IgD-negative memory B cell (primary cell): ENCODE results near the gene TRIM24. TPM values are rescaled to one million over a fixed set of nuclear protein-coding genes. Genes with fewer than 3 reads are reported as not detected.

ENCODE experiments used
- H3K27ac Mint-ChIP-seq, 3 donors: one replicate each; pipeline ENCODE4 v1.8.0; 2020 to 2022; ENCODE audit warnings: mild to moderate bottlenecking in 3 of 3, mixed read lengths in 3 of 3, moderate library complexity in 1 of 3
- H3K27me3 Mint-ChIP-seq: one replicate; pipeline ENCODE4 v1.8.0; 2021; ENCODE audit warnings: mixed read lengths
- H3K36me3 Mint-ChIP-seq: one replicate; pipeline ENCODE4 v1.8.0; 2020; ENCODE audit warnings: mild to moderate bottlenecking, mixed read lengths
- H3K4me1 Mint-ChIP-seq, 3 donors: one replicate each; pipeline ENCODE4 v1.8.0; 2020 to 2022; ENCODE audit warnings: mixed read lengths in 3 of 3, mild to moderate bottlenecking in 1 of 3
- H3K4me3 Mint-ChIP-seq, 4 donors: one replicate each; pipeline ENCODE4 v1.8.0; 2020 to 2022; ENCODE audit warnings: mild to moderate bottlenecking in 4 of 4, mixed read lengths in 4 of 4, moderate library complexity in 3 of 4
- H3K9me3 Mint-ChIP-seq, 3 donors: one replicate each; pipeline ENCODE4 v1.8.0; 2020 to 2021; ENCODE audit warnings: mixed read lengths in 3 of 3, mild to moderate bottlenecking in 1 of 3
- polyA plus RNA-seq: library from polyadenylated mRNA; unstranded; fragments of 300-500 nt; fragmentation: Illumina TruSeq; gene quantifications from one replicate; pipeline ENCODE4 v1.2.3, GENCODE V29; 2021

The TRIM24 gene
- polyA plus RNA-seq, 1 donor from 2014 or later, result 8.7 TPM

DNA sequence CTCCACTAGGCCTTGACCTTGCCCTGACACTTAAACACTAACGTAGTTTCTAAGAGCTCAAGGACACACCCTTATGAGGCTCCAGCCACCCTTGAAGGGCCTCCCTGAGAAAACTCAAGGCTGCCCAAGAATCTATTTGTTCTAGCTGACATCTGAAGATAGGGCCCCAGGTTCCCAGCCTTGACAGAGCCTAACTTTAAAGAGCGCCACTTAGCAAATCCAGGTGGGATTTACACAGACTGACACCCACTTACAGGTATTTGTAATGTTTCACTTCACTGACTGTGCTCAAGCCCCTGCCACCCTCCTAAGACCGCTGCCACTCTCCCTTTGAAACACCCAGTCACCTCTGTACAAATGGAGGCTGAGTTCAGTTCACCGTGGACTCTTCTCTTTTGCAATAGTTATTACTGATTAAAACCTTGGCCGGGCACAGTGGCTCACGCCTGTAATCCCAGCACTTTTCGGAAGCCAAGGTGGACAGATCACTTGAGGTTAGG, 150.7 kb downstream of the TRIM24 start:
- peaks cover 0 to 2% (median 0%) of the 10 kb centered on the region in 3 donors for H3K9me3 Mint-ChIP-seq
- peak overlapping the region in 1 of 3 donors; percentile 39 for H3K27ac Mint-ChIP-seq
- H3K4me1 Mint-ChIP-seq, result peaks cover 0 to 13% (median 9%) of the 10 kb centered on the region in 3 donors
- peaks cover 5% of the 10 kb centered on the region for H3K27me3 Mint-ChIP-seq
- H3K4me3 Mint-ChIP-seq, result peak overlapping the region in 1 of 4 donors; percentile 3
- H3K36me3 Mint-ChIP-seq, result peaks cover 1% of the 10 kb centered on the region

DNA sequence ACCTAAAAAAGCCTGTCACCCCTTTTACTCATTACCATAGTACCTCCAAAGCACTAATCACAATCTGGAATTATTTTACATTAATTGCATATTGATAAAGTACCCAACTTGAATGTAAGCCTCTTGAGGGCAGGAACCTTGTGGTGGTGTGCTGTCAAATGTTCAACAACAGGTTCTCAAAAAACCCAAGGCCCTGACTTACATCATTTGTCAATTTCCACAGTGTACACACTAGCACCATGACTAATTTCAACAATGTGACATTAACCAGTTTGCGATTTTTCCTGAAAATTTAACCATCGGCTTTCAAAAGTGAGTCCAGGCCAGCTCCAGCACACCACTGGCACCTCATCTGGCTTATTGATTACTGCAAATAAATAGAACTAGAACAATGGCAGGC, 153.6 kb downstream of the TRIM24 start:
- Mint-ChIP-seq H3K27me3 (no peaks in the 10 kb centered on the region), H3K4me1 (peaks cover 2 to 5% (median 2%) of the 10 kb centered on the region in 3 donors), H3K36me3 (peaks cover 1% of the 10 kb centered on the region), H3K27ac (no peak overlapping the region), H3K4me3 (no peak overlapping the region), H3K9me3 (peaks cover 0 to 2% (median 0%) of the 10 kb centered on the region in 3 donors)

DNA sequence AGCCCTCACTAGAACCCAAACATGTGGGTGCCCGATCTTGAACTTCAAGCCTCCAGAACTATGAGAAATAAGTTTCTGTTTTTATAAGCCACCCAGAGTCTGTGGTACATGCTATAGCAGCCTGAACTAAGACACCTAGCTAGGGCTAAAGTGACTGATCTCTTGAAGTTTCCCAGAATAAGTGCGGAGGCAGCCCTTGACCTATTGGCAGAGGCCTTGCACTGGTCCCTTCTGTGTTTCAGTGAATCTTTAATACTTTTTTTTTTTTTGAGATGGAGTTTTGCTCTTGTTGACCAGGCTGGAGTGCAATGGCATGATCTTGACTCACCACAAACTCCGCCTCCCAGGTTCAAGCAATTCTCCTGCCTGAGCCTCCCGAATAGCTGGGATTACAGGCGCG, 156.0 kb downstream of the TRIM24 start:
- Mint-ChIP-seq H3K27ac (no peak overlapping the region), H3K4me3 (no peak overlapping the region), H3K36me3 (peaks cover 1% of the 10 kb centered on the region), H3K4me1 (peaks cover 0 to 2% (median 0%) of the 10 kb centered on the region in 3 donors), H3K9me3 (peaks cover 0 to 2% (median 0%) of the 10 kb centered on the region in 3 donors), H3K27me3 (no peaks in the 10 kb centered on the region)

DNA sequence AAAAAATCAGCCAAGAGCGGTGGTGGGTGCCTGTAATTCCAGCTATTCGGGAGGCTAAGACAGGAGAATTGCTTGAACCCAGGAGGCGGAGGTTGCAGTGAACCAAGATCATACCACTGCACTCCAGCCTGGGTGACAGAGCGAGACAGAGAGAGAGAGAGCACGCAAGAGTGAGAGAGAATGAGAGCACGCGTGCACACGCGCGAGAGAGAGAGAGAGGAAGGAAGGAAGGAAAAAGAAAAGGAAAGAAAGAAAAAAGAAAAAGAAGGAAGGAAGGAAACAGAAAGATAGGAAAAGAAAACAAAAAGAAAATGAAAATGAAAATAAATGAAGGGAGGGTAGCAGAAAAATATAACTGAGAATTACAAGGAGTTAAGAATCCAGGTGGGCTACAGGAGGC, 158.4 kb downstream of the TRIM24 start:
- H3K27me3 Mint-ChIP-seq, result no peaks in the 10 kb centered on the region

DNA sequence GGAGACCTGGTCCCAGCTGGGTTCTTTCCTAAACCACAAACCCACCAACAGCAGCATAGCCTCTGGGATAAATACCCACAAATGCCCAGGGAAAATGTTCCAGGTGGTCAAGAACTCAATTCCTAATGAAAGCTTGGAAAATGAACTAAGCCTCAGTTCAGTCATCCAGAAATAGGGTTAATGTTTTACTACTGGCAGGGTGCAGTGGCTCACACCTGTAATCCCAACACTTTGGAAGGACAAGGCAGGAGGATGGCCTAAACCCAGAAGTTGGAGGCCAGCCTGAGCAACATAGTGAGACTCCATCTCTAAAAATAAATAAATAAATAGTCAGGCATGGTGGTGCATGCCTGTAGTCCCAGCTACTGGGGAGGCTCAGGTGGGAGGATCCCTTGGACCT, 158.9 kb downstream of the TRIM24 start:
- H3K4me1 Mint-ChIP-seq, result peaks cover 0 to 2% (median 0%) of the 10 kb centered on the region in 3 donors
- H3K4me3 Mint-ChIP-seq, result no peak overlapping the region
- H3K27me3 Mint-ChIP-seq, result no peaks in the 10 kb centered on the region
- no peaks in the 10 kb centered on the region for H3K36me3 Mint-ChIP-seq
- H3K27ac Mint-ChIP-seq, result peak overlapping the region in 1 of 3 donors; percentile 47
- no peaks in the 10 kb centered on the region for H3K9me3 Mint-ChIP-seq

More for the DNA sequence above, 158.4 kb downstream of the TRIM24 start:
- Mint-ChIP-seq H3K36me3 (no peaks in the 10 kb centered on the region), H3K9me3 (no peaks in the 10 kb centered on the region), H3K27ac (peak overlapping the region in 2 of 3 donors; percentile 47 to 84), H3K4me1 (peaks cover 0 to 2% (median 0%) of the 10 kb centered on the region in 3 donors), H3K4me3 (no peak overlapping the region)

DNA sequence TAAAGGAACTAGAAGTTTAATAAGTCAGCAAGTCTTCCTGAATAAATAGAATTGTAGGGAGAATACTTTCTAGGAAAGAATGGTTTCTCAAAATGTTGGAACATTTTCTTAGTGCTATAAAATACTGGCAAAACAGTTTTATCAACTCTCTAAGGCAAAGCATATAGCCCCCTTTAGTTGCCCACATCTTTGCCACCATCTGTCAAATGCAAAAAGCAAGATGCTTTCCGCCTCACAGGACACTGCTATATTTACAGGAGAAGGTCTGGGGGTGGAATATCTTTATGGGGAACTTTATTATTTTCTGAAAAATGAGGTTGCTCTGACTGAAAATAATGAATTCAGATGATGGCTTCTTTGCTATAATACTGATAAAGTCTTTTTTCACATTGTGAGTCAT, 162.8 kb downstream of the TRIM24 start:
- H3K4me1 Mint-ChIP-seq, result peaks cover 0 to 2% (median 0%) of the 10 kb centered on the region in 3 donors
- peaks cover 0 to 3% (median 0%) of the 10 kb centered on the region in 3 donors for H3K9me3 Mint-ChIP-seq
- no peak overlapping the region for H3K27ac Mint-ChIP-seq
- no peaks in the 10 kb centered on the region for H3K36me3 Mint-ChIP-seq
- peaks cover 4% of the 10 kb centered on the region for H3K27me3 Mint-ChIP-seq
- no peak overlapping the region for H3K4me3 Mint-ChIP-seq

DNA sequence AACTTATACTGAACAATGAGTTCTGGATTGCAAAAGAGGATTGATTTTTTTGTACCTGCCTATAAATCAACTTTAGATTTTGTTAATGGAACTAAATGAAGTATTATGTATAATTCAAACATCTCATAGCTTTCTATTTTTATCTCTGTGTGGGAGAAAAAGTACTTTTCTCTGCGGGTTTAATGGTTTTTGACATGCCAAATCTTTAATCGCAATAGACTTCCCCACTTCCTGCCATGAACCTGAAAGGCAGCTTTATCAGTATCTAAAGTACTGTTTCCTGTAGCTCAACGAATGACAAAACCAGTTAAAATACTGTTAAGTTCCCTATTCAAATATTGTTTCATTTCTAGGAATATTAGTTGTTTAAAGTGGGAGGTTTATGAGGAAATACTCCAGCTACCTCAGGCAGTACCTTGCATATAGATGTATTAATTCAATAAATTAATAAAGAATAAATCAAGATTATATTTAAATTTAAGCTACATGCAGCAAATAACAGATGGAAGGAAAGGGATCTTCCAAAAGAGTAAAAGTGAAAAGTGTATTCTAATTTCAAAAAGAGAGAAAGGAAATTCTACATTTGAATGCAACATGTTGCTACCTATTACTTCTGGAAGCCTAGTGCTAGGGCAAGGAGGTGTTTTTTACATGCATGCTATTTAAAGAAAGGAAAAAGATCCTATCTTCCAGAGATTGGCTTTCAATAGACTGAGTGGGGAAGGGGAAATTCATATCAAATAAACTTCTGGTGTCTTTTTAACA, 165.2 kb downstream of the TRIM24 start:
- no peak overlapping the region for H3K27ac Mint-ChIP-seq
- H3K4me3 Mint-ChIP-seq, result no peak overlapping the region
- no peaks in the 10 kb centered on the region for H3K4me1 Mint-ChIP-seq
- H3K27me3 Mint-ChIP-seq, result peaks cover 9% of the 10 kb centered on the region
- no peaks in the 10 kb centered on the region for H3K36me3 Mint-ChIP-seq
- H3K9me3 Mint-ChIP-seq, result peaks cover 0 to 3% (median 0%) of the 10 kb centered on the region in 3 donors

DNA sequence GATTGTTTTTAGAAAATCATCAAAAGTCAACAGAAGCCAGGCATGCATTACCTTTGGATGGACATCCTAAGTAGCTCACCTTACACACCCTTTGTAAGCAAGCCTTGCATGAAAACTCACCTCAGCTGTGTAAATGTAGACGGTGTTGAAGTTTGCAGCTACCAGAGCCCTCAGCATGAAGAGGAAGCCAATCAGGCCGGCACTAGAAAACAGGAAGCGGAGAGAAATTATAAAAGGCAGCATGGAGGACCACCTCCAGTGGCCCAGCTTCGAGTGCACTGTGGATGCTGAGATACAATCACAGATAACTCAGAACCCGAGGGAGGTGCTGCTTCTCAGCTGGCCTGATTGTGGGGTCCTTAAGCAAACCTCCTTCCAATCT, 165.8 kb downstream of the TRIM24 start:
- Mint-ChIP-seq H3K4me3 (no peak overlapping the region), H3K27me3 (peaks cover 9% of the 10 kb centered on the region), H3K27ac (no peak overlapping the region), H3K9me3 (peaks cover 0 to 3% (median 0%) of the 10 kb centered on the region in 3 donors), H3K4me1 (no peaks in the 10 kb centered on the region), H3K36me3 (no peaks in the 10 kb centered on the region)

DNA sequence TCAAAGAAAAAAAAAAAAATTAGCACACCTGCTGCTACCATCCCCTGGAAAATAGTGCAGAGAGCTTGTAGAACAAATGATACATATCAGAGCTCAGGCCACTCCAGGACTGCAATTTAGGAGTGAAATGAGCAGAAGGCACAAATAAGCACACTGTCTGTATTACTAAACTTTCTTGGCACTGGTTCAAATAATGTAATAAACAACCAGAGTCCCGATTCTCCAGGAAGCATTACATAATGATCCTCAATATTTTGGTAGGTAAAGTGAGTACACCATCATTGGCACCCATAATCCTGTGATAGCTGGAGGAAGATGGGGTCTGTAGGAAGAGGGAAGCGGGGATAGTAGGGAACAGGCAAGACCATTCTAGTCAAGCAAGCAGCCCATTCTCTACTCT, 166.8 kb downstream of the TRIM24 start:
- peaks cover 13% of the 10 kb centered on the region for H3K27me3 Mint-ChIP-seq
- H3K4me3 Mint-ChIP-seq, result no peak overlapping the region
- H3K4me1 Mint-ChIP-seq, result no peaks in the 10 kb centered on the region
- no peak overlapping the region for H3K27ac Mint-ChIP-seq
- H3K36me3 Mint-ChIP-seq, result no peaks in the 10 kb centered on the region
- H3K9me3 Mint-ChIP-seq, result peaks cover 0 to 3% (median 0%) of the 10 kb centered on the region in 3 donors

DNA sequence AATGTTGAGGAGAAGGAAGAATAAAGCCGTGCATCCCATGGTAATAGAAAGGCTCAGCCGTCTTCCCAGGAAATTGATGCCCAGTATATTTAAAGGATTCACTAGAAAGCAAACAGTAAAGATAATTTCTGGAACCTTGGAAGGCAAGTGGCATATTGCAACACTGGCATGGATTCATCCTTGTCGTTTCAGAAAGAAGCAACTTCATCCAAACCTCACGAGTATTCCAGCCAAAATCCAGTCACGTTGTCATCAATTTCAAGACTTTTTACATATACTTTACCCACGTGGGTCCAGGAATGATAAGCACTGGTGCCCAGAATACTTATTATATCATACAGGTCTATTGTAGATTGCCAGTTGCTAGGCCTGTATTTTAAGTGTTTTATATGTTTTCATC, 167.3 kb downstream of the TRIM24 start:
- no peaks in the 10 kb centered on the region for H3K36me3 Mint-ChIP-seq
- no peak overlapping the region for H3K4me3 Mint-ChIP-seq
- H3K9me3 Mint-ChIP-seq, result peaks cover 0 to 3% (median 0%) of the 10 kb centered on the region in 3 donors
- H3K27me3 Mint-ChIP-seq, result peaks cover 17% of the 10 kb centered on the region
- no peak overlapping the region for H3K27ac Mint-ChIP-seq
- H3K4me1 Mint-ChIP-seq, result no peaks in the 10 kb centered on the region

DNA sequence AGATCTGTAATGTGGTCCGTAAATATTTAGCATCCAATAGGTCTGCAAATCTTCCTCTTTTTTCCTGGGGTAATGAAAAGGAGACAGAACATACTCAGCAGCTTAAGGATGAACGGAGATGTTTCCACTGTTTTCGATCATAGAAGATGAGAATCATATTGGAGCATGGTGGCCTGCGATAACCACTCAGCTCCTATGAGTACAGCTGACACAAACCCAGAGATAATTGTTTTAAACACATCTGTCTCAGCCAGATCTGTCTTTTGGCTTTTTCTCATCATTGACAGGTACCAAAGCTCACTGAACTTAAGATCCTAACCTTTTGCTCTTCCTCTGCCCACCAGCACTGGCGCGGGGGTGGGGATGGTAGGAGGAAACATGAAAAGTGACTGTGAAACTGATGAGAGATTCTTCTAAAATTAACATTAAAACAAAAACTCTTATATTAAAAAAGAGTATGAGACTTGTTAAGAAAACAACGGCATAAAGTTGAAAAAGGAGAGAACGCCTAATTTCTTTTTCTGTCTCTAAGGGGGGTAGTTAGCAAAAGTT, 170.1 kb downstream of the TRIM24 start:
- H3K36me3 Mint-ChIP-seq, result no peaks in the 10 kb centered on the region
- H3K4me3 Mint-ChIP-seq, result no peak overlapping the region
- H3K27me3 Mint-ChIP-seq, result peaks cover 17% of the 10 kb centered on the region
- H3K27ac Mint-ChIP-seq, result no peak overlapping the region
- H3K4me1 Mint-ChIP-seq, result no peaks in the 10 kb centered on the region
- peaks cover 0 to 3% (median 0%) of the 10 kb centered on the region in 3 donors for H3K9me3 Mint-ChIP-seq

DNA sequence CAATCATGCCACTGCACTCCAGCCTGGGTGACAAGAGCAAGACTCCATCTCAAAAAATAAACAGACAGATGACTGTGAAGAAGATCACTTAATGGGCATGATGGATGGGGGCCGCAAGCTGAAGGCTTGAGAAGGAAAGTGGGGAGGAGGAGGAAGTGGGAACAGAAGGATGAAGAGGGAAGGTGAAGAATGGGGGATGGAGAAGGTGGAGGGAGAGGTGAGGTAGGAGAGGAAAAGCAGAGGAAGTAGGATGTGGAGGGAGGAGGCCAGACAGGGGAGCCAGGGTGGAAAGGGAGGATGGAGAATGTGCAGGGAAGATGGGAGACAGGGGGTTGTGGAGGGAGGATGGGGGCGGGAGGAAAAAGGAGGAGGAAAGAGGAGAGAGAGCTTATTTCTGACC, 172.3 kb downstream of the TRIM24 start:
- Mint-ChIP-seq H3K4me3 (peak overlapping the region in 1 of 4 donors; percentile 30), H3K27me3 (peaks cover 18% of the 10 kb centered on the region), H3K4me1 (no peaks in the 10 kb centered on the region), H3K36me3 (no peaks in the 10 kb centered on the region), H3K27ac (no peak overlapping the region), H3K9me3 (peaks cover 0 to 1% (median 0%) of the 10 kb centered on the region in 3 donors)

DNA sequence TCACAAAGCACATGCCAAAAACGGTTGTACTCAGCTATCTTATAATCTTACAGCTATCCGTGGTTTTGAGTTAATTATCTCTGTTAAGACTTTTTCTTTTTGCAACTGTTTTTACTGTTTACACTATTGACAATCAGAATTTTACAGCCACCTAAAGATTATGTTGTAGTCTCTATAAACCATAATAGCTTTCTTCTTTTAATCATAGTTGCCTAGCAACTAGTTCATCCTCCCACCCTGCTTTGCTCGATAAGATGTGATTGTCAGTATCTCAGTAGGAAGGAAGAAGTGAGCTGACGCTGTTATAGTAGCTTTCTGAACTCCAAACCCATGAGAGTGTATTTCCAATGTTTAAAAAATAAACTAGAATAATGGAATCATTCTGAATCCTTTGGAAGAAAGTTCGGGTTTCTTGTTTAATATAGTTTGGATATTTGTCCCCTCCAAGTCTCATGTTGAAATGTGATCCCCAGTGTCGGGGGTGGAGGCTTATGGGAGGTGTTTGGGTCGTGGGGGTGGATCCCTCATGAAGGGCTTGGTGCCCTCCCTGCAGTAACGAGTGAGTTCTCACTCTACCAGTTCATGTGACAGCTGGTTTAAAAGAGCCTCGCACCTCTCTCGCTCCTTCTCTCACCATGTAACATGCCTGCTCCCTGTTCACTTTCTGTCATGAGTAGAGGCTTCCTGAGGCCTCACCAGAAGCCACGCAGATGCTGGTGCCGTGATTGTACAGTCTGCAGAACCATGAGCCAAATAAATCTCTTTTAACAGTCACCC, 173.0 kb downstream of the TRIM24 start:
- H3K27ac Mint-ChIP-seq, result no peak overlapping the region
- H3K36me3 Mint-ChIP-seq, result no peaks in the 10 kb centered on the region
- no peaks in the 10 kb centered on the region for H3K4me1 Mint-ChIP-seq
- no peak overlapping the region for H3K4me3 Mint-ChIP-seq
- H3K27me3 Mint-ChIP-seq, result peaks cover 15% of the 10 kb centered on the region
- peaks cover 0 to 1% (median 0%) of the 10 kb centered on the region in 3 donors for H3K9me3 Mint-ChIP-seq
